ENCODE results near the gene CTDSPL.
"Not testable (repeated sequence)": the region's sequence is repeated elsewhere in the genome, so short reads cannot be mapped to it uniquely, and the experiment has no call there.

The CTDSPL gene

GRCh38 chr3:37861620-37862041 lies at the start of gene CTDSPL:
Gene CTDSPL (plus strand): TSS chr3:37861880. CDS start chr3:37862200, 320 bp downstream.
- DNase-seq, result peak; percentile 25

- DNase-seq, result no peak
Measured at GRCh38 chr3:37812499-37812896, 49.2 kb upstream of the CTDSPL start.

GRCh38 chr3:37813403-37813802 lies 48.3 kb upstream of the CTDSPL start:
- DNase-seq, result peak; percentile 55

GRCh38 chr3:37814547-37814946 lies 47.1 kb upstream of the CTDSPL start:
- DNase-seq, result peak; percentile 49

GRCh38 chr3:37815156-37815555 lies 46.5 kb upstream of the CTDSPL start:
- not testable (repeated sequence) for DNase-seq

GRCh38 chr3:37816271-37816670 lies 45.4 kb upstream of the CTDSPL start:
- no peak for DNase-seq

GRCh38 chr3:37819591-37819990 lies 42.1 kb upstream of the CTDSPL start:
- DNase-seq, result no peak

- no peak for DNase-seq
Measured at GRCh38 chr3:37820286-37820685, 41.4 kb upstream of the CTDSPL start.

GRCh38 chr3:37823189-37823588 lies 38.5 kb upstream of the CTDSPL start:
- no peak for DNase-seq

- no peak for DNase-seq
Measured at GRCh38 chr3:37824090-37824953, 37.4 kb upstream of the CTDSPL start.

- DNase-seq, result no peak
Measured at GRCh38 chr3:37824954-37825328, 36.7 kb upstream of the CTDSPL start.

GRCh38 chr3:37825744-37826400 lies 35.8 kb upstream of the CTDSPL start:
- no peak for DNase-seq

GRCh38 chr3:37826502-37826901 lies 35.2 kb upstream of the CTDSPL start:
- no peak for DNase-seq

GRCh38 chr3:37826933-37827332 lies 34.7 kb upstream of the CTDSPL start:
- DNase-seq, result no peak

GRCh38 chr3:37832480-37832879 lies 29.2 kb upstream of the CTDSPL start:
- no peak for DNase-seq

GRCh38 chr3:37833302-37834186 lies 28.1 kb upstream of the CTDSPL start:
- DNase-seq, result no peak

GRCh38 chr3:37836589-37836988 lies 25.1 kb upstream of the CTDSPL start:
- DNase-seq, result no peak

- DNase-seq, result no peak
Measured at GRCh38 chr3:37847689-37848088, 14.0 kb upstream of the CTDSPL start.

- no peak for DNase-seq
Measured at GRCh38 chr3:37849146-37849923, 12.3 kb upstream of the CTDSPL start.

- DNase-seq, result peak; percentile 22
Measured at GRCh38 chr3:37852097-37852496, 9.6 kb upstream of the CTDSPL start.

GRCh38 chr3:37852771-37853170 lies 8.9 kb upstream of the CTDSPL start:
- no peak for DNase-seq

GRCh38 chr3:37853691-37854413 lies 7.8 kb upstream of the CTDSPL start:
- no peak for DNase-seq

Data from suppressor macrophage treated with lipopolysaccharide for 4 hours (primary cell).